ENCODE results near the gene RUNX3.

DNA sequence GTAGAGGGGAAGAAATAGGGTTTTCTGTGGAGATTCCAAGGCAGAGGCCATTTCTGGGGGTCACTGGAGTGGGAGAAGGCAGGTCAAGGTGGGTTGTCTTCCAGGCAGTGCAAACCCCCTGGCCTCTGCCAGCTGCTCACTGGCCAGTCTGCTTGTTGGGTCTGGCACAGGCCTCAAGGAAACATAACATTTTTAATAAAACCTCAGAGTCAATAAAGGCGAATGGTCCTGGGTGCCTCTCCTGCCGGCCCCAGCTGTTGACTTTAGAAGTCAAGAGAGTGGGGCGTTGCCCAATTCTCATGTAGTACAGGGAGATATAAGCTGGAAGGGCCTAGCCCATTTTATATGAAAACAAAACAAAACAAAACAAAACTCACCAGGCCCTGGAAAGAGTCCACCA is 36.6 kb downstream of the RUNX3 start:
- TF ChIP-seq, protein P1, sequence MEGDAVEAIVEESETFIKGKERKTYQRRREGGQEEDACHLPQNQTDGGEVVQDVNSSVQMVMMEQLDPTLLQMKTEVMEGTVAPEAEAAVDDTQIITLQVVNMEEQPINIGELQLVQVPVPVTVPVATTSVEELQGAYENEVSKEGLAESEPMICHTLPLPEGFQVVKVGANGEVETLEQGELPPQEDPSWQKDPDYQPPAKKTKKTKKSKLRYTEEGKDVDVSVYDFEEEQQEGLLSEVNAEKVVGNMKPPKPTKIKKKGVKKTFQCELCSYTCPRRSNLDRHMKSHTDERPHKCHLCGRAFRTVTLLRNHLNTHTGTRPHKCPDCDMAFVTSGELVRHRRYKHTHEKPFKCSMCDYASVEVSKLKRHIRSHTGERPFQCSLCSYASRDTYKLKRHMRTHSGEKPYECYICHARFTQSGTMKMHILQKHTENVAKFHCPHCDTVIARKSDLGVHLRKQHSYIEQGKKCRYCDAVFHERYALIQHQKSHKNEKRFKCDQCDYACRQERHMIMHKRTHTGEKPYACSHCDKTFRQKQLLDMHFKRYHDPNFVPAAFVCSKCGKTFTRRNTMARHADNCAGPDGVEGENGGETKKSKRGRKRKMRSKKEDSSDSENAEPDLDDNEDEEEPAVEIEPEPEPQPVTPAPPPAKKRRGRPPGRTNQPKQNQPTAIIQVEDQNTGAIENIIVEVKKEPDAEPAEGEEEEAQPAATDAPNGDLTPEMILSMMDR (IDR thresholded peaks at IDR 0.05; ENCODE audit: low read depth, low read length, missing input control) = no peak
- no peak for TF ChIP-seq RAD21 (IDR thresholded peaks at IDR 0.05)
- TF ChIP-seq TAF1 (conservative IDR thresholded peaks at IDR 0.05) = no peak
- no peak for TF ChIP-seq GABPA (IDR thresholded peaks at IDR 0.05 in 1 of 2, conservative IDR thresholded peaks at IDR 0.05 in 1 of 2)
- TF ChIP-seq JUND (IDR thresholded peaks at IDR 0.05) = no peak
- TF ChIP-seq, protein P2, sequence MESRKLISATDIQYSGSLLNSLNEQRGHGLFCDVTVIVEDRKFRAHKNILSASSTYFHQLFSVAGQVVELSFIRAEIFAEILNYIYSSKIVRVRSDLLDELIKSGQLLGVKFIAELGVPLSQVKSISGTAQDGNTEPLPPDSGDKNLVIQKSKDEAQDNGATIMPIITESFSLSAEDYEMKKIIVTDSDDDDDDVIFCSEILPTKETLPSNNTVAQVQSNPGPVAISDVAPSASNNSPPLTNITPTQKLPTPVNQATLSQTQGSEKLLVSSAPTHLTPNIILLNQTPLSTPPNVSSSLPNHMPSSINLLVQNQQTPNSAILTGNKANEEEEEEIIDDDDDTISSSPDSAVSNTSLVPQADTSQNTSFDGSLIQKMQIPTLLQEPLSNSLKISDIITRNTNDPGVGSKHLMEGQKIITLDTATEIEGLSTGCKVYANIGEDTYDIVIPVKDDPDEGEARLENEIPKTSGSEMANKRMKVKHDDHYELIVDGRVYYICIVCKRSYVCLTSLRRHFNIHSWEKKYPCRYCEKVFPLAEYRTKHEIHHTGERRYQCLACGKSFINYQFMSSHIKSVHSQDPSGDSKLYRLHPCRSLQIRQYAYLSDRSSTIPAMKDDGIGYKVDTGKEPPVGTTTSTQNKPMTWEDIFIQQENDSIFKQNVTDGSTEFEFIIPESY (IDR thresholded peaks at IDR 0.05) = no peak
- TF ChIP-seq, protein P3, sequence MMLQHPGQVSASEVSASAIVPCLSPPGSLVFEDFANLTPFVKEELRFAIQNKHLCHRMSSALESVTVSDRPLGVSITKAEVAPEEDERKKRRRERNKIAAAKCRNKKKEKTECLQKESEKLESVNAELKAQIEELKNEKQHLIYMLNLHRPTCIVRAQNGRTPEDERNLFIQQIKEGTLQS (IDR thresholded peaks at IDR 0.05) = no peak
- no peak for TF ChIP-seq REST (IDR thresholded peaks at IDR 0.05)
- no peak for TF ChIP-seq SP1 (IDR thresholded peaks at IDR 0.05)
- no peak for TF ChIP-seq FOXA1 (IDR thresholded peaks at IDR 0.05)
- TF ChIP-seq YY1 (IDR thresholded peaks at IDR 0.05) = no peak
- no peak for TF ChIP-seq RXRA (IDR thresholded peaks at IDR 0.05)
- TF ChIP-seq, protein P4, sequence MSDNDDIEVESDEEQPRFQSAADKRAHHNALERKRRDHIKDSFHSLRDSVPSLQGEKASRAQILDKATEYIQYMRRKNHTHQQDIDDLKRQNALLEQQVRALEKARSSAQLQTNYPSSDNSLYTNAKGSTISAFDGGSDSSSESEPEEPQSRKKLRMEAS (IDR thresholded peaks at IDR 0.05) = no peak
- TF ChIP-seq HNF4G (IDR thresholded peaks at IDR 0.05) = no peak
